WTC11 (cell line): ENCODE data around the gene HOXB1. TPM values are rescaled to one million over a fixed set of nuclear protein-coding genes. Genes with fewer than 3 reads are reported as not detected.

ENCODE experiments used
- ATAC-seq: fragments of 200-7000 bp; cut with Tn5 transposase; 2 replicates; pipeline ENCODE4 v1.10.0; 2021; ENCODE audit warnings: mild to moderate bottlenecking, moderate library complexity
- CTCF ChIA-PET: fragments of 300-600 bp; sonication (Branson Sonifier 250); formaldehyde crosslinking; loops from one replicate; lab custom pipeline; 2021; ENCODE audit warnings: antibody characterized with exemption; lab: Charles Lee
- POLR2A ChIA-PET: fragments of 350-600 bp; sonication (Branson Sonifier 250); formaldehyde crosslinking; loops from one replicate; lab custom pipeline; 2021; ENCODE audit warnings: antibody characterized with exemption; lab: Charles Lee
- DNase-seq: peaks from one replicate; pipeline ENCODE4 v3.0.0; 2021; ENCODE audit warnings: low spot score
- H3K27ac Mint-ChIP-seq: 2 replicates; pipeline ENCODE4 v1.8.0; 2021; ENCODE audit warnings: mixed read lengths
- H3K27me3 Mint-ChIP-seq: 2 replicates; pipeline ENCODE4 v1.8.0; 2021; ENCODE audit warnings: low read depth, mild to moderate bottlenecking, moderate library complexity, mixed read lengths
- H3K36me3 Mint-ChIP-seq: 2 replicates; pipeline ENCODE4 v1.8.0; 2021; ENCODE audit warnings: mixed read lengths
- H3K4me1 Mint-ChIP-seq: 2 replicates; pipeline ENCODE4 v1.8.0; 2022; ENCODE audit warnings: mixed read lengths
- H3K4me3 Mint-ChIP-seq: 2 replicates; pipeline ENCODE4 v1.8.0; 2021; ENCODE audit warnings: mild to moderate bottlenecking, moderate library complexity, mixed read lengths
- H3K9me3 Mint-ChIP-seq: 2 replicates; pipeline ENCODE4 v1.8.0; 2021; ENCODE audit warnings: mixed read lengths
- CBFB ChIP-seq: sonication (generic); formaldehyde crosslinking; IDR thresholded peaks from 2 replicates; pipeline ENCODE4 v1.8.1; 2022; ENCODE audit warnings: mild to moderate bottlenecking, low read depth, missing genetic modification reagents
- CREB1 ChIP-seq: sonication (generic); formaldehyde crosslinking; IDR thresholded peaks from 2 replicates; pipeline ENCODE4 v1.8.0; 2023; ENCODE audit warnings: mild to moderate bottlenecking, missing genetic modification reagents
- ESRRA ChIP-seq: sonication (generic); formaldehyde crosslinking; IDR thresholded peaks from 2 replicates; pipeline ENCODE4 v1.8.1; 2022; ENCODE audit warnings: mild to moderate bottlenecking, missing genetic modification reagents, borderline replicate concordance
- GRHL2 ChIP-seq: fragments of 250-450 bp; sonication (Bioruptor Pico); IDR thresholded peaks from 2 replicates; pipeline ENCODE4 v1.8.0; 2022; ENCODE audit warnings: mild to moderate bottlenecking, moderate library complexity; ENCODE audit not compliant: insufficient replicate concordance, severe bottlenecking
- HMGXB4 ChIP-seq: sonication (generic); formaldehyde crosslinking; IDR thresholded peaks from 2 replicates; pipeline ENCODE4 v1.8.1; 2023; ENCODE audit warnings: mild to moderate bottlenecking, moderate library complexity, missing genetic modification reagents
- JAZF1 ChIP-seq: fragments of 250-450 bp; sonication (Bioruptor Pico); IDR thresholded peaks from 2 replicates; pipeline ENCODE4 v1.9.0; 2021; ENCODE audit warnings: moderate library complexity, mild to moderate bottlenecking, inconsistent platforms
- MAX ChIP-seq: sonication (generic); formaldehyde crosslinking; IDR thresholded peaks from 2 replicates; pipeline ENCODE4 v1.8.0; 2022; ENCODE audit warnings: mild to moderate bottlenecking, missing genetic modification reagents
- MYBL2 ChIP-seq: sonication (generic); formaldehyde crosslinking; IDR thresholded peaks from 2 replicates; pipeline ENCODE4 v1.8.1; 2023; ENCODE audit warnings: mild to moderate bottlenecking, moderate library complexity, missing genetic modification reagents
- NFATC4 ChIP-seq: fragments of 250-450 bp; sonication (Bioruptor Pico); IDR thresholded peaks from 2 replicates; pipeline ENCODE4 v1.9.0; 2021; ENCODE audit warnings: mild to moderate bottlenecking
- PREB ChIP-seq: sonication (generic); formaldehyde crosslinking; IDR thresholded peaks from 2 replicates; pipeline ENCODE4 v1.8.1; 2022; ENCODE audit warnings: mild to moderate bottlenecking, missing genetic modification reagents, moderate library complexity, borderline replicate concordance
- SP1 ChIP-seq: sonication (generic); formaldehyde crosslinking; conservative IDR thresholded peaks from 2 replicates; pipeline ENCODE4 v1.8.1; 2022; ENCODE audit warnings: missing genetic modification reagents
- TEAD1 ChIP-seq: sonication (generic); formaldehyde crosslinking; IDR thresholded peaks from 2 replicates; pipeline ENCODE4 v1.8.0; 2022; ENCODE audit warnings: mild to moderate bottlenecking, missing genetic modification reagents
- TEAD4 ChIP-seq: sonication (generic); formaldehyde crosslinking; IDR thresholded peaks from 2 replicates; pipeline ENCODE4 v1.8.0; 2022; ENCODE audit warnings: mild to moderate bottlenecking, missing genetic modification reagents
- ZNF121 ChIP-seq: sonication (generic); formaldehyde crosslinking; IDR thresholded peaks from 2 replicates; pipeline ENCODE4 v1.8.0; 2023; ENCODE audit warnings: missing genetic modification reagents
- ZNF425 ChIP-seq: fragments of 250-450 bp; sonication (Bioruptor Pico); conservative IDR thresholded peaks from 2 replicates; pipeline ENCODE4 v1.9.0; 2021; ENCODE audit warnings: mild to moderate bottlenecking
- ZNF532 ChIP-seq: fragments of 250-450 bp; sonication (Bioruptor Pico); IDR thresholded peaks from 2 replicates; pipeline ENCODE4 v1.9.0; 2021; ENCODE audit warnings: mild to moderate bottlenecking, borderline replicate concordance
- total RNA-seq: library from RNA; stranded (reverse); gene quantifications from 3 replicates; pipeline ENCODE4 v1.2.3, GENCODE V29; 2021
- TF ChIP-seq, protein P1 (sequence below): sonication (generic); formaldehyde crosslinking; IDR thresholded peaks from 2 replicates; pipeline ENCODE4 v1.8.1; 2022; ENCODE audit warnings: missing genetic modification reagents, borderline replicate concordance
- TF ChIP-seq, protein P2 (sequence below): sonication (generic); formaldehyde crosslinking; IDR thresholded peaks from 2 replicates; pipeline ENCODE4 v1.8.1; 2023; ENCODE audit warnings: mild to moderate bottlenecking, missing genetic modification reagents, moderate library complexity
- TF ChIP-seq, protein P3 (sequence below): sonication (generic); formaldehyde crosslinking; IDR thresholded peaks from 2 replicates; pipeline ENCODE4 v1.8.0; 2022; ENCODE audit warnings: mild to moderate bottlenecking, missing genetic modification reagents

Gene HOXB1
- total RNA-seq, 1 experiment from 2014 or later: 0.63 TPM

DNA sequence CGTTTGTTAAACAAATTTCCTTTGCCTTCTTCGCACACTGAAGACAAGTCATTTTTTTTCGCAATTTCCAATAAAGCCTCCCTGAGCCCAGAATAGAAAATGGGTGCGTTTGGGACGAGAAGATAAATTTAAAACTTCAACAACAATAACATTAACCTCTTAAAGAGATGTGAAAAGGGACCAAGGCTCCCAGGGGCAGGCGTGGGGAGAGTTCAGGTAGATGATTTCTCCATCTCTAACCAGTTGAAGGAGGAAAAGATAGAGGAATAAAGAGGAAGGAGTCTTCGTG lies 48.6 kb upstream of the HOXB1 start:
- no peak overlapping the region for H3K4me3 Mint-ChIP-seq

DNA sequence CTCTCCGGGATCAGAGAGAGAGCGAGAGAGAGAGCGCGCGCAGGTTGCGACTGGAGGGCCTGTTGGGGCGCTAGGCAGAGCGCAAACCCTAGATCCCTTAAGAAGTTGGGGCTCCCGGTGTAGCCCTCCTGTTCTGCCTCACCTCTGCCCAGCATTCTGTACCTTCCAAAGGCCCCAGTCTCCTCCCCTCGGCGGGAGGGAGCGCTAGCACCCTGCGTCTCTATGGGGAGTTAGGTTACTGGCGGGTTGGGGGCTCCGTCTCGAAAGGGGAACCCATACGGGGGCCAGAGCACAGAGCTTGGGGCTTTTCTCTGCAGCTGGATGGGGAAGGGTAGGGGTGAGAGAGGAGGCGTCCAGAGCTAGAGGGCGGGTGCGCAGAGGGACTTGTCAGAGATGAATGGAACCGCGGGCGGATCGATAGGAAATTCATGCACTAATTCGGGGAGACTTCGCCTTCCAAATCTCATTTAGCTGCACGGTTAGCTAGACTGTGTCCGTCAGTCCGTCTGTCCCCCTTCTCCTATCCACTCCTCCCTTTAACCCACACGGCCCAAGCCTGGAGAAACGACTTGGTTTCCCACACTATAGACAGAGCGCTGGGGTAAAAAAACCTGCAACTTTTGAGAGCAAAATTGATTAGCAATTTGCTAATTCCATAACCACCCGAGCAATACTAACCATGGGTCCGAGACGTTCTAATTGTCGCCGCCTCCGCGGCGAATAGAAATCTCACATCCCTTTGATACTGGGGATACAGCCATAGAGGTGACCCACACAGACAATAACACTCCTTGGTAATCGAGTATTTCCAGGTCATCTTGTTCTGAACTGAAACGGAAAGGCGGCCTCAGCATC lies 48.0 kb upstream of the HOXB1 start:
- Mint-ChIP-seq H3K27ac (no peak overlapping the region), H3K4me1 (peaks cover 42% of the 10 kb centered on the region), H3K36me3 (no peaks in the 10 kb centered on the region), H3K9me3 (no peaks in the 10 kb centered on the region), H3K4me3 (peak overlapping the region; percentile 45), H3K27me3 (peaks cover 59% of the 10 kb centered on the region; the same call in 1 of the 2 replicates)
- TF ChIP-seq ZNF121 (CRISPR knock-in tag): no peak
- TF ChIP-seq JAZF1 (CRISPR knock-in tag): no peak
- no peak for TF ChIP-seq NFATC4 (CRISPR knock-in tag)
- no peak for TF ChIP-seq PREB (CRISPR knock-in tag)
- no peak for TF ChIP-seq TEAD4 (CRISPR knock-in tag)
- TF ChIP-seq HMGXB4 (CRISPR knock-in tag): no peak
- TF ChIP-seq ZNF532 (CRISPR knock-in tag): no peak
- TF ChIP-seq, protein P1, sequence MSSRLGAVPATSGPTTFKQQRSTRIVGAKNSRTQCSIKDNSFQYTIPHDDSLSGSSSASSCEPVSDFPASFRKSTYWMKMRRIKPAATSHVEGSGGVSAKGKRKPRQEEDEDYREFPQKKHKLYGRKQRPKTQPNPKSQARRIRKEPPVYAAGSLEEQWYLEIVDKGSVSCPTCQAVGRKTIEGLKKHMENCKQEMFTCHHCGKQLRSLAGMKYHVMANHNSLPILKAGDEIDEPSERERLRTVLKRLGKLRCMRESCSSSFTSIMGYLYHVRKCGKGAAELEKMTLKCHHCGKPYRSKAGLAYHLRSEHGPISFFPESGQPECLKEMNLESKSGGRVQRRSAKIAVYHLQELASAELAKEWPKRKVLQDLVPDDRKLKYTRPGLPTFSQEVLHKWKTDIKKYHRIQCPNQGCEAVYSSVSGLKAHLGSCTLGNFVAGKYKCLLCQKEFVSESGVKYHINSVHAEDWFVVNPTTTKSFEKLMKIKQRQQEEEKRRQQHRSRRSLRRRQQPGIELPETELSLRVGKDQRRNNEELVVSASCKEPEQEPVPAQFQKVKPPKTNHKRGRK (CRISPR knock-in tag): no peak
- TF ChIP-seq, protein P2, sequence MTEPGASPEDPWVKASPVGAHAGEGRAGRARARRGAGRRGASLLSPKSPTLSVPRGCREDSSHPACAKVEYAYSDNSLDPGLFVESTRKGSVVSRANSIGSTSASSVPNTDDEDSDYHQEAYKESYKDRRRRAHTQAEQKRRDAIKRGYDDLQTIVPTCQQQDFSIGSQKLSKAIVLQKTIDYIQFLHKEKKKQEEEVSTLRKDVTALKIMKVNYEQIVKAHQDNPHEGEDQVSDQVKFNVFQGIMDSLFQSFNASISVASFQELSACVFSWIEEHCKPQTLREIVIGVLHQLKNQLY (CRISPR knock-in tag): no peak
- ATAC-seq (peak; percentile 31), DNase-seq (no peak)
- ChIA-PET CTCF (interaction anchor here (0.9 to 1.3 kb wide), 2 partner anchors 58 to 300 kb away, joined by 3 to 4 read pairs; no protein-coding TSS in a partner anchor), POLR2A (no interaction called here)

More for the DNA sequence above, 48.6 kb upstream of the HOXB1 start:
- ChIA-PET CTCF (interaction anchor here (0.7 to 1.2 kb wide), 2 partner anchors 30 to 34 kb away, joined by 3 read pairs; no protein-coding TSS in a partner anchor), POLR2A (no interaction called here)
- no peaks in the 10 kb centered on the region for H3K9me3 Mint-ChIP-seq
- DNase-seq: no peak
- H3K27me3 Mint-ChIP-seq: peaks cover 65% of the 10 kb centered on the region; the same call in 1 of the 2 replicates
- H3K27ac Mint-ChIP-seq: no peak overlapping the region
- TF ChIP-seq, protein P3, sequence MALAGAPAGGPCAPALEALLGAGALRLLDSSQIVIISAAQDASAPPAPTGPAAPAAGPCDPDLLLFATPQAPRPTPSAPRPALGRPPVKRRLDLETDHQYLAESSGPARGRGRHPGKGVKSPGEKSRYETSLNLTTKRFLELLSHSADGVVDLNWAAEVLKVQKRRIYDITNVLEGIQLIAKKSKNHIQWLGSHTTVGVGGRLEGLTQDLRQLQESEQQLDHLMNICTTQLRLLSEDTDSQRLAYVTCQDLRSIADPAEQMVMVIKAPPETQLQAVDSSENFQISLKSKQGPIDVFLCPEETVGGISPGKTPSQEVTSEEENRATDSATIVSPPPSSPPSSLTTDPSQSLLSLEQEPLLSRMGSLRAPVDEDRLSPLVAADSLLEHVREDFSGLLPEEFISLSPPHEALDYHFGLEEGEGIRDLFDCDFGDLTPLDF (CRISPR knock-in tag): no peak
- TF ChIP-seq MYBL2 (CRISPR knock-in tag): no peak
- TF ChIP-seq ZNF121 (CRISPR knock-in tag): no peak
- no peak for TF ChIP-seq SP1 (CRISPR knock-in tag)
- TF ChIP-seq ZNF425: no peak
- TF ChIP-seq ESRRA (CRISPR knock-in tag): no peak
- no peak for TF ChIP-seq GRHL2 (CRISPR knock-in tag)
- no peak for TF ChIP-seq CREB1 (CRISPR knock-in tag)
- TF ChIP-seq MAX (CRISPR knock-in tag): no peak
- TF ChIP-seq TEAD1 (CRISPR knock-in tag): no peak
- TF ChIP-seq CBFB (CRISPR knock-in tag): no peak
- TF ChIP-seq, all 79 proteins: peak for 0
- Mint-ChIP-seq H3K36me3 (no peaks in the 10 kb centered on the region), H3K4me1 (peaks cover 39% of the 10 kb centered on the region)
- ATAC-seq: no peak
